ENCODE measurements around the gene NTM. TPM values are rescaled to one million over a fixed set of nuclear protein-coding genes. Genes with fewer than 3 reads are reported as not detected.

NTM gene
- total RNA-seq, 1 experiment from 2014 or later: 9.9 TPM

- Mint-ChIP-seq H3K4me3 (no peak overlapping the region), H3K27ac (no peak overlapping the region), H3K9me3 (no peaks in the 10 kb centered on the region), H3K36me3 (ENCODE audit: insufficient read depth in 1 of 3, low read depth in 3 of 3) (no peaks in the 10 kb centered on the region), H3K27me3 (ENCODE audit: low read depth) (no peaks in the 10 kb centered on the region), H3K4me1 (peaks cover 7 to 15% of the 10 kb centered on the region in 2 experiments)
- no peak overlapping the region for H2AK5ac ChIP-seq (ENCODE audit: insufficient read length, low read length)
- H3T11ph ChIP-seq (ENCODE audit: low read length): no peak overlapping the region
- no peak overlapping the region for H4K91ac ChIP-seq (ENCODE audit: insufficient read length, low read depth, low read length)
- H3K4me2 ChIP-seq (ENCODE audit: insufficient read depth, insufficient read length, low read length): no peak overlapping the region
- H3K27ac ChIP-seq (ENCODE audit: insufficient read length, low read depth, low read length): no peak overlapping the region
- TF ChIP-seq CTCF (conservative IDR thresholded peaks at IDR 0.05): no peak
- no peaks in the 10 kb centered on the region for H3K79me2 ChIP-seq (ENCODE audit: insufficient read depth, low read length)
- H3K9me3 ChIP-seq (ENCODE audit: control insufficient read depth, low read depth, low read length): no peaks in the 10 kb centered on the region
- H3K4me1 ChIP-seq (ENCODE audit: insufficient read depth, low read length): no peaks in the 10 kb centered on the region
- H2BK5ac ChIP-seq (ENCODE audit: insufficient read length, low read length): no peak overlapping the region
- no peak overlapping the region for H3K9ac ChIP-seq (ENCODE audit: extremely low read depth, insufficient read length, low read length)
- H3K23ac ChIP-seq (ENCODE audit: insufficient read length, low read depth, low read length): no peak overlapping the region
- no peak overlapping the region for H4K8ac ChIP-seq (replicated peaks; ENCODE audit: insufficient read length, low read depth, low read length)
- H3K23me2 ChIP-seq (ENCODE audit: insufficient read length, low read depth, low read length, poor library complexity, severe bottlenecking): no peaks in the 10 kb centered on the region
- DNase-seq: no peak
- no peak overlapping the region for H2BK12ac ChIP-seq (ENCODE audit: insufficient read length, low read depth, low read length)
- no peak overlapping the region for H3K14ac ChIP-seq (ENCODE audit: insufficient read depth, low read length)
- no peaks in the 10 kb centered on the region for H3K79me1 ChIP-seq (ENCODE audit: insufficient read depth, low read depth, low read length, poor library complexity, severe bottlenecking)
- no peaks in the 10 kb centered on the region for H3K27me3 ChIP-seq (ENCODE audit: insufficient read depth, low read length)
- no peak overlapping the region for H3K56ac ChIP-seq (ENCODE audit: insufficient read length, low read depth, low read length)
- H3K18ac ChIP-seq (ENCODE audit: insufficient read length, low read depth, low read length): no peak overlapping the region
- no peak overlapping the region for H4K5ac ChIP-seq (ENCODE audit: insufficient read length, low read depth, low read length)
- no peak overlapping the region for H2BK15ac ChIP-seq (ENCODE audit: low read depth, low read length)
- H4K20me1 ChIP-seq (ENCODE audit: control insufficient read depth, insufficient read depth, insufficient read length): no peaks in the 10 kb centered on the region
- no peak overlapping the region for H2BK20ac ChIP-seq (ENCODE audit: low read depth, low read length, poor library complexity, severe bottlenecking)
- H2BK120ac ChIP-seq (ENCODE audit: low read depth, low read length, poor library complexity, severe bottlenecking): no peak overlapping the region
- H3K4ac ChIP-seq (ENCODE audit: low read depth, low read length): no peak overlapping the region
- H2AFZ ChIP-seq (ENCODE audit: low read length): no peak overlapping the region
- no CpG with 5 or more reads among the region's 8 CpGs for WGBS (ENCODE audit: extremely low coverage, insufficient read length, low lambda C conversion rate)
Measured at GRCh38 chr11:131622193-131622592, 251.8 kb downstream of the NTM start.
